ENCODE results near the gene RAB12.
"Not testable (repeated sequence)": the region's sequence is repeated elsewhere in the genome, so short reads cannot be mapped to it uniquely, and the experiment has no call there.

The RAB12 gene

GRCh38 chr18:8647359-8647758, 38.1 kb downstream of the RAB12 start:
- not testable (repeated sequence) for DNase-seq (ENCODE audit: low spot score)

- DNase-seq (ENCODE audit: low spot score): not testable (repeated sequence)
These were observed 42.4 kb downstream of the RAB12 start for GRCh38 chr18:8651478-8652261.

- no peak for DNase-seq (ENCODE audit: low spot score)
These were observed 45.5 kb downstream of the RAB12 start for GRCh38 chr18:8654503-8655451.

DNA sequence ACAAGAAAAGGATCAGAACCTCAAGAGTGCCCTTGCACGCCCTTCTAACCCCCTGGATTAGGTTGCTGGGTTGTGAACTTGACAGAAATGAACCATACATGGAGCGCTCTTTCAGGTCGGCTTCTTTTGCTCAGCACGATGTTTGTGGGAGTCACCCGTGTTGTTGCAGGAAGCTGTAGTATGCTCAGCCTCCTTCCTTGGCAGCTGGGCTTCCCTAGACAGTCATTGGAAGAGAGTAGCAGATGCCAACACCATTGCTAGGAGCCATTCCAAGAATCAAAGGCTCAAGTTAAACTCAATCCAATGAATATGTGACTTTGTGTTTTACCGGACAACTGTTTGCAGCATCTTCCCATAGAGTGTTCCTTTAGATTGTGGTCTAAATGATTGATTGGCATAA, 47.0 kb downstream of the RAB12 start:
- no peak for DNase-seq (ENCODE audit: low spot score)

GRCh38 chr18:8657050-8657820, 48.0 kb downstream of the RAB12 start:
- DNase-seq (ENCODE audit: low spot score): no peak

- DNase-seq (ENCODE audit: low spot score): no peak
These were observed 48.7 kb downstream of the RAB12 start for GRCh38 chr18:8657873-8658470.

DNA sequence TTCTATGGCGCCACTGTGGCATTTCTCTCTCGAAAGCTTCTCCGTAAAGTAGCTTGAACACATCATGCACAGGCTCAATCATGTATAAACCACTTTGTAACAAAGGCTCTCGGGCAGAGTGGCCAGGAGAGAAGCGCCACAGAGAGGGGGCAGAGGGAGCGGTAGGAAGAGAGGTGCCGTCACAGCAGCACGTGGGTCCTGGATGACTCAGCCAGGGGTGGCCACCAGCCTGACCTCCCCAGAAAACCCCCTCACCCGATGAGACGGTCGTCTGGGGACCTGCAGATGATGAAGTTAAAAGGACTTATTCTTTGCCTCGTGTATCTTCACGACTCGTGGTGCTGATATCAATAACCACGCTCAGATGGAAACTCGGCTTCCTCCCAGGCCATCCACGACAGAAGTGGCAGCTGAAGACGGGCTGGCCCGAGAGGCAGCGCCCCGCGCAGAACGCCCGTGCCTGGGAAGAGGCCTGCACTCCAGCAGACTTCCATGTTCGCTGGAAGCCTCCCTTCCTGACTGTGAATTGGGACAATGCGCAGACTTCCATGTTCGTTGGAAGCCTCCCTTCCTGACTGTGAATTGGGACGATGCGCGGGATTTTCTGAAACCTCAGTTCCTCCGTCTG, 49.7 kb downstream of the RAB12 start:
- DNase-seq (ENCODE audit: low spot score): no peak

- no peak for DNase-seq (ENCODE audit: low spot score)
These were observed 50.5 kb downstream of the RAB12 start for GRCh38 chr18:8659609-8660242.

DNA sequence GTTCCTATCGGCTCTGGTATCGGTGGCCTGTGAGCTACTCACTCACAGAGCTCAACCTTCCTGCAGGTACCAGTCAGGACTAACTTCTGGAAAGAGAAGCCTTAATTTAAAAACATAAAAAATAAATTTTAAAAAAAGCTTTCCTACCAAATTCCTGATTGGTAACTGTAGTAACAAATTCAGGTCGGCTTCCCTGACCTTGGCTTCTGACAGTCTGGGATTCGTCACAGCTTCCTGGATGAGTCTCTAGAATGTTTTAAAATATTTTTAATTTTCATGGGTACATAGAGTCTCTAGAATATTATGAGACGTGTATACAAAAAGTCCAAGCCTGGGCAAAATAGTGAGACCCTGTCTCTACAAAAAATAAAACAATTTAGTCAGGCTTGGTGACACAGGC, 51.1 kb downstream of the RAB12 start:
- no peak for DNase-seq (ENCODE audit: low spot score)

GRCh38 chr18:8661754-8662559, 52.7 kb downstream of the RAB12 start:
- DNase-seq (ENCODE audit: low spot score): no peak

- DNase-seq (ENCODE audit: low spot score): no peak
These were observed 53.5 kb downstream of the RAB12 start for GRCh38 chr18:8662560-8663255.

GRCh38 chr18:8667846-8668245, 58.6 kb downstream of the RAB12 start:
- no peak for DNase-seq (ENCODE audit: low spot score)

GRCh38 chr18:8668381-8668780, 59.1 kb downstream of the RAB12 start:
- no peak for DNase-seq (ENCODE audit: low spot score)

- no peak for DNase-seq (ENCODE audit: low spot score)
These were observed 60.3 kb downstream of the RAB12 start for GRCh38 chr18:8669571-8669970.

- no peak for DNase-seq (ENCODE audit: low spot score)
These were observed 64.3 kb downstream of the RAB12 start for GRCh38 chr18:8673256-8674209.

GRCh38 chr18:8675057-8675456, 65.8 kb downstream of the RAB12 start:
- DNase-seq (ENCODE audit: low spot score): no peak

DNA sequence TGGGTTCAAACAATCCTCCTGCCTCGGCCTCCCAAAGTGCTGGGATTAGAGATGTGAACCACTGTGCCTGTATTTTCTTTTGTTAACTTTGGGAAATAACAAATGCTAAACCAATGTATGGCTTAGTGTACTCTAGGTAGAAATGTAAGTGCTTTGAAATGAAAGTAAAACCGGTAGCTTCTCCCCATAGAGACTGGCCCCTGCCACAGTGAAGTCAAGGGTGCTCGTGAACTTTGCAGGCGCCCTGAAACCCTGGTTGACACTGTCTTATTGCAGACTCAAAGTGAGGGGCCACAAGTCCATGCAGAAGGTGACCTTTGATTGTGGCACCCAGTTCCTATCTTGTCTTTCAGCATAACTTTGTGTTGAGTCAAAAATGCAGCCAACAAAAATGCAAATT, 72.0 kb downstream of the RAB12 start:
- DNase-seq (ENCODE audit: low spot score): no peak

- no peak for DNase-seq (ENCODE audit: low spot score)
These were observed 75.3 kb downstream of the RAB12 start for GRCh38 chr18:8684577-8684976.

Data from globus pallidus (tissue), 1 donor.